LNCAP (cell line): ENCODE data around the gene C1QL4.

ENCODE experiments used
- CTCF ChIP-seq: fragments of 450-650 bp; IDR thresholded peaks from 2 replicates; pipeline ENCODE4 v1.5.1; 2017; ENCODE audit warnings: mild to moderate bottlenecking

The C1QL4 gene

GRCh38 chr12:49334681-49335080, 2.3 kb downstream of the C1QL4 start:
- no peak for TF ChIP-seq CTCF

GRCh38 chr12:49334226-49334625, 2.8 kb downstream of the C1QL4 start:
- no peak for TF ChIP-seq CTCF

- TF ChIP-seq CTCF = no peak
Measured at GRCh38 chr12:49332891-49333371, 4.1 kb downstream of the C1QL4 start.

- TF ChIP-seq CTCF = no peak
Measured at GRCh38 chr12:49332441-49332861, 4.5 kb downstream of the C1QL4 start.

- peak; percentile 83 for TF ChIP-seq CTCF
Measured at GRCh38 chr12:49331380-49332222, 5.4 kb downstream of the C1QL4 start.

- no peak for TF ChIP-seq CTCF
Measured at GRCh38 chr12:49330631-49331379, 6.2 kb downstream of the C1QL4 start.

- no peak for TF ChIP-seq CTCF
Measured at GRCh38 chr12:49330032-49330619, 6.9 kb downstream of the C1QL4 start.
